Measurements from ENCODE around the gene FARP2. TPM values are rescaled to one million over a fixed set of nuclear protein-coding genes. Genes with fewer than 3 reads are reported as not detected.

FARP2 gene
- total RNA-seq, 4 donors from 2014 or later: 27.6 to 44.0 (median 35.9) TPM

- Histone ChIP-seq H3K27me3 (no peaks in the 10 kb centered on the region), H3K27ac (no peak overlapping the region), H3K36me3 (peaks cover 0 to 62% of the 10 kb centered on the region in 2 donors), H3K9me3 (no peaks in the 10 kb centered on the region), H3K4me1 (no peaks in the 10 kb centered on the region), H3K4me3 (no peak overlapping the region)
- TF ChIP-seq EP300 (IDR thresholded peaks at IDR 0.05): no peak
- TF ChIP-seq POLR2AphosphoS5 (IDR thresholded peaks at IDR 0.05): no peak
- TF ChIP-seq, protein P1, sequence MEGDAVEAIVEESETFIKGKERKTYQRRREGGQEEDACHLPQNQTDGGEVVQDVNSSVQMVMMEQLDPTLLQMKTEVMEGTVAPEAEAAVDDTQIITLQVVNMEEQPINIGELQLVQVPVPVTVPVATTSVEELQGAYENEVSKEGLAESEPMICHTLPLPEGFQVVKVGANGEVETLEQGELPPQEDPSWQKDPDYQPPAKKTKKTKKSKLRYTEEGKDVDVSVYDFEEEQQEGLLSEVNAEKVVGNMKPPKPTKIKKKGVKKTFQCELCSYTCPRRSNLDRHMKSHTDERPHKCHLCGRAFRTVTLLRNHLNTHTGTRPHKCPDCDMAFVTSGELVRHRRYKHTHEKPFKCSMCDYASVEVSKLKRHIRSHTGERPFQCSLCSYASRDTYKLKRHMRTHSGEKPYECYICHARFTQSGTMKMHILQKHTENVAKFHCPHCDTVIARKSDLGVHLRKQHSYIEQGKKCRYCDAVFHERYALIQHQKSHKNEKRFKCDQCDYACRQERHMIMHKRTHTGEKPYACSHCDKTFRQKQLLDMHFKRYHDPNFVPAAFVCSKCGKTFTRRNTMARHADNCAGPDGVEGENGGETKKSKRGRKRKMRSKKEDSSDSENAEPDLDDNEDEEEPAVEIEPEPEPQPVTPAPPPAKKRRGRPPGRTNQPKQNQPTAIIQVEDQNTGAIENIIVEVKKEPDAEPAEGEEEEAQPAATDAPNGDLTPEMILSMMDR (IDR thresholded peaks at IDR 0.05): no peak
- TF ChIP-seq POLR2A (IDR thresholded peaks at IDR 0.05): no peak
- 100% methylated on average over 1 of the region's 10 CpGs; no CpG with 5 or more reads in 1 of the 2 donors for WGBS, 2 donors (ENCODE audit: low coverage in 1 of 2)
- ATAC-seq: no peak
Observed at GRCh38 chr2:241466230-241466629, 110.1 kb downstream of the FARP2 start.

- ATAC-seq: no peak
- H3K9me3 ChIP-seq: no peaks in the 10 kb centered on the region
- H3K27ac ChIP-seq: no peak overlapping the region
- H3K36me3 ChIP-seq: peaks cover 0 to 54% of the 10 kb centered on the region in 2 donors
- no peak overlapping the region for H3K4me3 ChIP-seq
- WGBS, 2 donors (ENCODE audit: low coverage in 1 of 2): 76 to 90% methylated on average over 2 to 3 of the region's 23 CpGs
- TF ChIP-seq, protein P1 (IDR thresholded peaks at IDR 0.05): no peak
- no peak for TF ChIP-seq POLR2AphosphoS5 (IDR thresholded peaks at IDR 0.05)
- TF ChIP-seq POLR2A (IDR thresholded peaks at IDR 0.05): no peak
- no peaks in the 10 kb centered on the region for H3K27me3 ChIP-seq
- H3K4me1 ChIP-seq: no peaks in the 10 kb centered on the region
Observed at GRCh38 chr2:241467777-241468475, 111.8 kb downstream of the FARP2 start.

- Histone ChIP-seq H3K4me3 (no peak overlapping the region), H3K27me3 (no peaks in the 10 kb centered on the region), H3K27ac (no peak overlapping the region), H3K36me3 (peaks cover 0 to 49% of the 10 kb centered on the region in 2 donors), H3K4me1 (no peaks in the 10 kb centered on the region), H3K9me3 (no peaks in the 10 kb centered on the region)
- 100% methylated on average over 1 of the region's 2 CpGs; no CpG with 5 or more reads in 1 of the 2 donors for WGBS, 2 donors (ENCODE audit: low coverage in 1 of 2)
- no peak for ATAC-seq
- TF ChIP-seq, protein P1 (IDR thresholded peaks at IDR 0.05): no peak
- no peak for TF ChIP-seq POLR2A (IDR thresholded peaks at IDR 0.05)
- no peak for TF ChIP-seq POLR2AphosphoS5 (IDR thresholded peaks at IDR 0.05)
- TF ChIP-seq EP300 (IDR thresholded peaks at IDR 0.05): no peak
Observed at GRCh38 chr2:241468476-241468781, 112.3 kb downstream of the FARP2 start.

DNA sequence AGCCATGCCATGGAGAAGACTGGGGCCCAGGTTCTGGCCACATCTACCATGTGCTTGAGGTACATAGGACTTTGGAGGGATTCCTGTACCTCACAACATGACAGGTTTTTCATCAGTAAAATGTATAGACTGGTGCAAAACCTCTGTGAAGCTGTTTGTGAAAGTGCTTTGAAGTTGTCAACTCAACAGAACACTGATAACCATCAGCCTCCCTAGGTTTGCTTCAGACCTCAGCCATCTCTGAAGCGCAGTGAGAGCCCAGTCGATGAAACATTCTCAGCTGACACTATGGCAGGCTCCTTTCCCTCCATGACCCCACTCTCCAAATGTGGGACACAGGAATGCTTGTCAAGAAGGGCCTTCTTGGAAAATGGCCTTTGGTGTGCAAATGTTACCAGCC, 113.7 kb downstream of the FARP2 start:
- Histone ChIP-seq H3K27me3 (no peaks in the 10 kb centered on the region), H3K36me3 (peaks cover 0 to 37% of the 10 kb centered on the region in 2 donors), H3K27ac (no peak overlapping the region), H3K4me3 (no peak overlapping the region), H3K4me1 (no peaks in the 10 kb centered on the region), H3K9me3 (no peaks in the 10 kb centered on the region)
- no peak for TF ChIP-seq POLR2AphosphoS5 (IDR thresholded peaks at IDR 0.05)
- TF ChIP-seq POLR2A (IDR thresholded peaks at IDR 0.05): no peak
- TF ChIP-seq EP300 (IDR thresholded peaks at IDR 0.05): no peak
- TF ChIP-seq, protein P1 (IDR thresholded peaks at IDR 0.05): no peak
- ATAC-seq: no peak
- 83% methylated on average over 2 of the region's 2 CpGs; no CpG with 5 or more reads in 1 of the 2 donors for WGBS, 2 donors (ENCODE audit: low coverage in 1 of 2)

DNA sequence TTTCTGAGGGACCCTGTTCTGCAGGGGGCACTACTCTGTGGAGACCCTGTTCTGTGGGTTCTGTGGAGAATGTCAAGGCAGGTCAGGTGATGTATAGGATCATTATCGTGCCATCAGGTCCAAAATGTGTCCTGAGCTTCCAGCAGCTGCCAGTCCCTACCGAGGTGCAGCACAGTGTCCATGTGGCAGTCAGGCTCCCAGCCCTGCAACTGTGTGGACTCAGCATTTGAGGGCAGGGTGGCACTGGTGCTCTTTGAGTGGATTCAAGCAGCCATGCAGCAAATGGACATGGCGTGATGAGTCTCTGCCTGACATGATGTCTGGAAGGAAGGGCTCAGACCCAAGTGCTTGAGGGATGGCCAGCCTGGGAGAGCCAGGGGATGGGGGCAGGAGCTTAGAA, 117.3 kb downstream of the FARP2 start:
- Histone ChIP-seq H3K27ac (no peak overlapping the region), H3K27me3 (no peaks in the 10 kb centered on the region), H3K36me3 (peaks cover 0 to 43% of the 10 kb centered on the region in 2 donors), H3K4me3 (no peak overlapping the region), H3K9me3 (no peaks in the 10 kb centered on the region), H3K4me1 (no peaks in the 10 kb centered on the region)
- TF ChIP-seq POLR2A (IDR thresholded peaks at IDR 0.05) (no peak), POLR2AphosphoS5 (IDR thresholded peaks at IDR 0.05) (no peak), EP300 (IDR thresholded peaks at IDR 0.05) (no peak)
- TF ChIP-seq, protein P1 (IDR thresholded peaks at IDR 0.05): no peak
- WGBS, 2 donors (ENCODE audit: low coverage in 1 of 2): 80% methylated on average over 1 of the region's 3 CpGs; no CpG with 5 or more reads in 1 of the 2 donors
- ATAC-seq: no peak
